Osteocyte (in vitro differentiated cells): ENCODE results near the gene RASL11A. TPM values are rescaled to one million over a fixed set of nuclear protein-coding genes. Genes with fewer than 3 reads are reported as not detected.

Source experiments
- DNase-seq: peaks from one replicate; pipeline ENCODE4 v3.0.0; 2021; ENCODE audit warnings: mixed read lengths; ENCODE audit not compliant: unreplicated experiment; ENCODE audit errors: extremely low spot score
- H3K27ac Mint-ChIP-seq: one replicate; pipeline ENCODE4 v1.8.0; 2021; ENCODE audit warnings: mild to moderate bottlenecking, mixed read lengths; ENCODE audit not compliant: unreplicated experiment
- H3K27me3 Mint-ChIP-seq: one replicate; pipeline ENCODE4 v1.8.0; 2021; ENCODE audit warnings: mixed read lengths; ENCODE audit not compliant: unreplicated experiment
- H3K36me3 Mint-ChIP-seq: one replicate; pipeline ENCODE4 v1.8.0; 2021; ENCODE audit warnings: mixed read lengths; ENCODE audit not compliant: unreplicated experiment
- H3K4me1 Mint-ChIP-seq: one replicate; pipeline ENCODE4 v1.8.0; 2021; ENCODE audit warnings: mixed read lengths; ENCODE audit not compliant: unreplicated experiment
- H3K4me3 Mint-ChIP-seq: one replicate; pipeline ENCODE4 v1.8.0; 2021; ENCODE audit warnings: mild to moderate bottlenecking, moderate library complexity, mixed read lengths; ENCODE audit not compliant: unreplicated experiment
- H3K9me3 Mint-ChIP-seq: one replicate; pipeline ENCODE4 v1.8.0; 2021; ENCODE audit warnings: mixed read lengths; ENCODE audit not compliant: unreplicated experiment
- total RNA-seq: library from RNA; stranded (reverse); gene quantifications from 2 replicates; pipeline ENCODE4 v1.2.1, GENCODE V29; 2021
- TF ChIP-seq, protein P1 (sequence below): fragments of 200-600 bp; sonication (generic); IDR thresholded peaks from 2 replicates; pipeline ENCODE4 v1.5.0; 2021; ENCODE audit warnings: antibody characterized with exemption, mild to moderate bottlenecking, moderate library complexity

The RASL11A gene
- total RNA-seq, 1 donor from 2014 or later = 4.6 TPM

DNA sequence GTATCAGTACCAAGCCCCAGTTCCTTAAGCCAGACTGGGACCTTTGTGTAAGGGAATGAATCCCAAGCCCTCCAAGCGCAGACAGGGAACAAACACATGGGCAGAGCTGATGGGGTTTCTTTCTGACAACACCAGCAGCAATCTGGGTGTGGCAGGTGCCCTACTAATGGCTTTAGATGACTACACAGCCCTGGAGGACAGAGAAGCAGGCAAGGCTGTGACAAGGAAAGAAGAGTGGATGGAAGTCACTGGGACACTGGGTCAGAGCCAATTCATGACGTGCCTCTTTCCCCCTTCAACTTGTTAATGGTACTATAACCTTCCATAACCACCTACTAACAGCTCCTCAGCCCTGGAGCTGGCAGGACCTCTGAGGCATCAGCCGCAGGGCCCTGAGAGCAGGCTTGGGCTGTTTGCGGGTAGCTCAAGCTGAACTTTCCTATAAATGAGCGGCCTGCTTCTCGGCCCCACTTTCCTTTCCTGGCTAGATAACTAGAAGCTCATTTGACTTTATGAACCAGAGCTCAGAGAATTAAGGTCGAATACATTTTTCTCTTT lies 38.9 kb downstream of the RASL11A start:
- Mint-ChIP-seq H3K9me3 (no peaks in the 10 kb centered on the region), H3K4me1 (no peaks in the 10 kb centered on the region), H3K27ac (no peak overlapping the region), H3K36me3 (no peaks in the 10 kb centered on the region), H3K4me3 (no peak overlapping the region), H3K27me3 (peaks cover 24% of the 10 kb centered on the region)
- DNase-seq = no peak
- TF ChIP-seq, protein P1, sequence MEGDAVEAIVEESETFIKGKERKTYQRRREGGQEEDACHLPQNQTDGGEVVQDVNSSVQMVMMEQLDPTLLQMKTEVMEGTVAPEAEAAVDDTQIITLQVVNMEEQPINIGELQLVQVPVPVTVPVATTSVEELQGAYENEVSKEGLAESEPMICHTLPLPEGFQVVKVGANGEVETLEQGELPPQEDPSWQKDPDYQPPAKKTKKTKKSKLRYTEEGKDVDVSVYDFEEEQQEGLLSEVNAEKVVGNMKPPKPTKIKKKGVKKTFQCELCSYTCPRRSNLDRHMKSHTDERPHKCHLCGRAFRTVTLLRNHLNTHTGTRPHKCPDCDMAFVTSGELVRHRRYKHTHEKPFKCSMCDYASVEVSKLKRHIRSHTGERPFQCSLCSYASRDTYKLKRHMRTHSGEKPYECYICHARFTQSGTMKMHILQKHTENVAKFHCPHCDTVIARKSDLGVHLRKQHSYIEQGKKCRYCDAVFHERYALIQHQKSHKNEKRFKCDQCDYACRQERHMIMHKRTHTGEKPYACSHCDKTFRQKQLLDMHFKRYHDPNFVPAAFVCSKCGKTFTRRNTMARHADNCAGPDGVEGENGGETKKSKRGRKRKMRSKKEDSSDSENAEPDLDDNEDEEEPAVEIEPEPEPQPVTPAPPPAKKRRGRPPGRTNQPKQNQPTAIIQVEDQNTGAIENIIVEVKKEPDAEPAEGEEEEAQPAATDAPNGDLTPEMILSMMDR = no peak

DNA sequence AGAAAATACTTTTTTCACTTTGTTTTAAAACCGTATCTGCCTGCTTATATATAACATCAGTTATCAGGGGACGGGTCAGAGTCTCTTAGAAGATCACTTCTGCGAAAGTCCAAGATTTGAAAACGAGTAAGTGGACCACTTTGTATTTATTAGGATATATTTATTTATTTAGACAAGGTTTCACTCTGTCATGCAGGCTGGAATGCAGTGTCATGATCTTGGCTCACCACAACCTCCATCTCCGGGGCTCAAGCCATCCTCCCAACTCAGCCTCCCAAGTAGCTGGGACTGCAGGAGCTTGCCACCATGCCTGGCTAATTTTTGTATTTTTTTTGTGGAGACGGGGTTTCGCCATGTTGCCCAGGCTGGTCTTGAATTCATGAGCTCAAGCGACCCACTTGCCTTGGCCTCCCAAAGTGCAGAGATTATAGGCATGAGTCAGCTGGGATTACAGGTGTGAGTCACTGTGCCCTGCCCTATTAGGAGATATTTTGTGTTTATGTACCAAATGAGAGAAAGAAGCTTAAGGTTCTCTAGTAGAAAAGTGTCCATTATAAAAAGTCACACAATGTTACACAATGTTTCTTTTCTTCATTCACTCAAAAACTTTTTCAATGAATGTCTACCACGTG lies 39.5 kb downstream of the RASL11A start:
- Mint-ChIP-seq H3K27ac (no peak overlapping the region), H3K27me3 (peaks cover 28% of the 10 kb centered on the region), H3K36me3 (no peaks in the 10 kb centered on the region), H3K4me3 (no peak overlapping the region), H3K9me3 (no peaks in the 10 kb centered on the region), H3K4me1 (no peaks in the 10 kb centered on the region)
- DNase-seq = no peak
- TF ChIP-seq, protein P1 = no peak

DNA sequence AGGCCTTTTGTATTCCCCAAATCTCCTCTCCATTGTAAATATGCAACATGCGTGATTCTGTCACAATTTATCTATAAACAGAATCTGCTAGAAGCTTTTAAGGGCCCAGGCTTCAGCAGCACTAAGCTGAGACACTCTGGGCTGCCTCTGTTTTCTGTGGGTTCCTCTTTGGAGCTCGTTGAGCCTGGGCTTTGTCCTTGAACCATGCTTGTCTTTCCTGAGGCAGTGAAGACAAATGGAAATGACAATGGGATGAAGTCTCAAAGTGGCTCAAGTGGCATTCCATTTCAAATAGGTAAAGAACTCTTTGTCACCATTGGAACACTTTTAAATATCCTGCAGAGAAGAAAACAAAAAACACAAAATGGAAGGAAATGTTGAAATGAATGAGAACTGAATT lies 40.3 kb downstream of the RASL11A start:
- H3K9me3 Mint-ChIP-seq = no peaks in the 10 kb centered on the region
- TF ChIP-seq, protein P1 = no peak
- no peaks in the 10 kb centered on the region for H3K36me3 Mint-ChIP-seq
- DNase-seq = no peak
- no peaks in the 10 kb centered on the region for H3K4me1 Mint-ChIP-seq
- H3K27me3 Mint-ChIP-seq = peaks cover 30% of the 10 kb centered on the region
- H3K27ac Mint-ChIP-seq = no peak overlapping the region
- H3K4me3 Mint-ChIP-seq = no peak overlapping the region

DNA sequence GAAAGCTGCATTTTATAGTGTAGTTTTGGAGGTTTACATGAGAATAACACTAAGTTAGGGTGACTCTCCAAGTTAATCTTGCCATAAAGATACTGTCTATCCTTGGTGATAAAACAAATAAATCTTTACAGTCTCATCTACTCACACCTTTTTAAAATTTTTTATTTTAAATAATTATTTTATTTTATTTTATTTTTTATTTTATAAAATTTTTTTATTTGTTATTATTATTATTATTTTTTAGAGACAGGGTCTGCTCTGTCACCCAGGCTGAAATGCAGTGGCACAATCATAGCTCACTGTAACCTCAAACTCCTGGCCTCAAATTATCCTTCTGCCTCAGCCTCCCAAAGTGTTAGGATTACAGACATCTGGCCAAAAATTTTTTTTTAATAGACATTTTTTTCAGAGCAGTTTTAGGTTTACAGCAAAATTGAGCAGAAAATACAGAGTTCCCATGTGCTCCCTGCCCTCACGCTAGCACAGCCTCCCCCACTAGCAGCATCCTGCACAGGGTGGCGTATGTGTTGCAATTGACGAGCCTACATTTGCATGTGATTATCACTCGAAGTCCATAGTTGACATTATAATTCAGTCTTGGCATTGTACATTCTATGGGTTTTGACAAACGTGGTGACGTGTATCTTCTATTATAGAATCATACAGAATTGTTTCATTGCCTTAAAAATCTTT lies 41.0 kb downstream of the RASL11A start:
- Mint-ChIP-seq H3K27me3 (peaks cover 30% of the 10 kb centered on the region), H3K4me3 (no peak overlapping the region), H3K27ac (no peak overlapping the region), H3K4me1 (no peaks in the 10 kb centered on the region), H3K9me3 (no peaks in the 10 kb centered on the region), H3K36me3 (no peaks in the 10 kb centered on the region)
- DNase-seq = no peak
- TF ChIP-seq, protein P1 = no peak

DNA sequence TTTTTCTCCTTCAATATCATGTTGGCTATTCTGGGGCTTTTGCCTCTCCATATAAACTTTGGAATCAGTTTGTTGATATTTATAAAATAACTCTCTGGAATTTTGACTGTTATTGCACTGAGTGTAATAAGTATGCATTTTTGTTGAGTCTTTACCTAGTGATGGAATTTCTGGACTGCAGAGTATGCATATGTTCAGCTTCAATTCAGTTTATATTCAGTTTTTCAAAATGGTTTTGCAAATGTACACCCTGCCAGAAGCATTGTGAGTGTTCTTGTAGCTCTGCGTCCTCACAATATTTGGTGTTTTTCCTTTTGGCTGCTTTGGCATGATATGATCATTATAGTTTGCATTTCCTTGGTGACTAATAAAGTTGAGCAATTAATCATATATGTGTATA lies 43.1 kb downstream of the RASL11A start:
- H3K4me3 Mint-ChIP-seq = no peak overlapping the region
- no peak overlapping the region for H3K27ac Mint-ChIP-seq
- H3K27me3 Mint-ChIP-seq = peaks cover 31% of the 10 kb centered on the region
- TF ChIP-seq, protein P1 = no peak
- H3K4me1 Mint-ChIP-seq = no peaks in the 10 kb centered on the region
- no peak for DNase-seq
- H3K9me3 Mint-ChIP-seq = no peaks in the 10 kb centered on the region
- H3K36me3 Mint-ChIP-seq = no peaks in the 10 kb centered on the region
